Activated CD4-positive, CD25-positive, alpha-beta regulatory T cell treated with anti-CD3 and anti-CD28 coated beads, Interleukin-2, amount 50 U/mL, for 72 hours (primary cell): Measurements from ENCODE around the gene GCC1.
A peak's percentile ranks its signal among the peaks of the same experiment; 100 is the strongest.
"Not testable (repeated sequence)": the region's sequence is repeated elsewhere in the genome, so short reads cannot be mapped to it uniquely, and the experiment has no call there.

Experiments
- DNase-seq: peaks from one replicate; pipeline ENCODE4 v3.0.0; 2021

GCC1 gene

DNA sequence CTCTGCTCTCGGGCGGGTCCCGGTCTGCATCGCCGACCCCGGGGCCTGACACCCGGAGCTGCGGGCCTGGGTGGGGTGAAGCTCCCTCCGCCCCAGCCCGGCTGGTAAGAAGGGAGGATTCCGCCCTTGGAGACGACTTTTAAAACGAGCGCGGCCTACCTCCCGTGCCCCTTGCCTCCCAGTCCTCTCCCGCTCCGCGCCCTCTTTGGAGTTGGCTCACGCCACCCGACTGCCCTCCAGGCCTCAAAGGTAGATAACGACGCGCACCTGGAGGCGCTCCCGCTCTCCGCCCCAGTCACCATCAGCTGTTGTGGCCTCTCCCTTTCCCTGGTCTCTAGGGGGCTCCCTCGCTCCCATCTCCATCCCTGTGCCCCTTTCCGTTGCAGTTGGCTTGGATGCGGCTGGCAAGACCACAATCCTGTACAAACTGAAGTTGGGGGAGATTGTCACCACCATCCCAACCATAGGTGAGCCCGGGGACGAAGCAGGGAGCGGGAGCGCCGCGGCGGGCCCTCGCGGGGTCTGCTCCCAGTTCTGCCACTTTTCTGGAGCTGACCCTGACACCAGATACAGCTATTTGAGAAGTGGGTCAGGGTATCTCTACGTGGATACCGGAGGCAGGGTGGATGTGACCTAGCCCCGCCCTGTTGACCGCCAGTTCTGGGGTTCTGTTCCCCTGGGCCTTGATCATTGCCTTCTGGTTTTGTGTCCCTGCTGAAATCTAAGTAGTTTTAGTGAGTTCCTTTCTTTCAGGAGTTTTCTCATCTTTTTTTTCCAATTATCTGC lies 3.5 kb upstream of the GCC1 start:
- no peak for DNase-seq

DNA sequence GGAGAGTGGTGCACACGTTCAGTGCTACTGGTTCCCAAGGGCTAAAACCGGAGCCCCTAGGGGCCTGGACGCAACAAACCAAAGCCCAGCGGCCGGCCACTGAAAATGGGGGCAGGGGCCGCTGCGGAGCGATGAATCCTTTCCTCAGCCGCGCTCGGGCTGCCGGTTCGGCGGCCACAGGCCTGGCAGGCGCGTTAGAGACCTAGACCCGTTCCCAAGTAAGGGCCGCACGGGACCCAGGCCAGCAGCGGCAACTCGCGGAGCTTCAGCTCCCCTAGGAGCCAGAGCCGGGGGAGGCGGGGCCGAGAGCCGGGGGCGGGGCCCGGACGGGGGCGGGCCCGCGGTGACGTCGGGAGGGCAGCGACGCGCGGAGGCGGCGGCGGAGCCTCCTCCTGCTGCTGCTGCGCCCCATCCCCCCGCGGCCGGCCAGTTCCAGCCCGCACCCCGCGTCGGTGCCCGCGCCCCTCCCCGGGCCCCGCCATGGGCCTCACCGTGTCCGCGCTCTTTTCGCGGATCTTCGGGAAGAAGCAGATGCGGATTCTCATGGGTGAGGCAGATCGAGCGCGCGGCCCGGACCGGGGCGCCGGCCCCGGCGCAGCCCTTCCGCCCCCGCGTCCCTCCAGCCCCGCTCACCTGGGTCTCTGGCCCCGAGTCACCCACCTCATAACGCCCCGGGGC lies 2.8 kb upstream of the GCC1 start, which contains the start of gene ARF5:
Gene ARF5, plus strand, starts transcription at position 393 of the 678 bp plus-strand sequence. Its CDS starts 88 bp downstream, at position 481.
- DNase-seq = peak; percentile 90

DNA sequence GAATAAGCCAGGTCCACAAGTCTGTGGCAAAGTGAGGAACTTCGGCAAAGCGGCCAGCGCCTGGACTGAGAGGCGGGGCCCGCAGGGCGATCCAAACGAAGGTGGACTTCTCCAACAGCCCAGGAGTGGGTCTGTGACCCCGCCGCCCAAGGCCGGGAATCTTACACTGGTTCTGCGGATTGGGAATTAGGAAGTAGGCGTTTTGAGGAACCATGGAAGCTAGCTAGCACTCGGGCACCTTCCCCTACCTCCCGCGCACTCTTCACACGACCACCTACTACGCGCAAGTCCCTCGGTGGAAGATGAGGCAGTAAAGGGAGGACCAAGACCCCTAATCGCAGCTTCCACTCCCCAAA lies 2.2 kb upstream of the GCC1 start:
- no peak for DNase-seq

DNA sequence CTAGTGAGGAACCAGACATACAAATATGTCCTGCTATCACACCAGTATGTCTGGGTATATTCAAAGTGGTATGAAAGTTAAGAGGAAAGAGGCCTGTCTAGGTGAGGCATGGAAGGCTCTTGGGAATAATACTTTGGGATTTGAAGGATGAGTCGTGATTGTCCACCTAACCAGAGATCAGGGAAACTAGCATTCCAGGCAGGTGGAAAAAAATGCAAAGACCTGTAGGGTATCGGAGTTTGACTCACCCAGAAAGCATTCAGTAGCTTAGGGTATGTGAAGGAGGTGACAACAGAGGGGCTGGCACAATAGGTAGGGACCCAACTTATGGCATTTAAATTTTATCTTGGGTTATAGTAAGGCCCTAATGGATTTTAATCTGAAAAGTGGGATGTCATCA lies 950 bp upstream of the GCC1 start:
- no peak for DNase-seq

DNA sequence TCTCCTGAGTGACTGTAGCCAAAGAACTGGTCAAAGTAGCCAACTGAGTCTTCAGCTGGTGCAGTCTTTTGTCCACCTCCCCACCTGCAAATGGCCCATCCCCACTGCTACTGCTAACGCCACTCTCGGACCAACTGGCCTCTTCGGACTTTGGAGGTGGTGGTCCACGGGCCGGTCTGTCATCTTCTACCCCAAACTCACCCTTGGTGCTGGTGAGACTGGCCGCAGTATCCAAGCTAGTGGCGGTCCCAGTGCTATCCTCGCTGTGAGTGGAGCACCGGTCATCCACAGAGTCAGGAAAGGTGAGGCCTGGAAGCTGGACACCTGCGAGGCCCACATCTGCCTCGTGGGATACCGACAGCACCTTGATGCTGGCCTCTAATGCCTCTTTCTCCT lies 750 bp downstream of the GCC1 start:
- DNase-seq = no peak

DNA sequence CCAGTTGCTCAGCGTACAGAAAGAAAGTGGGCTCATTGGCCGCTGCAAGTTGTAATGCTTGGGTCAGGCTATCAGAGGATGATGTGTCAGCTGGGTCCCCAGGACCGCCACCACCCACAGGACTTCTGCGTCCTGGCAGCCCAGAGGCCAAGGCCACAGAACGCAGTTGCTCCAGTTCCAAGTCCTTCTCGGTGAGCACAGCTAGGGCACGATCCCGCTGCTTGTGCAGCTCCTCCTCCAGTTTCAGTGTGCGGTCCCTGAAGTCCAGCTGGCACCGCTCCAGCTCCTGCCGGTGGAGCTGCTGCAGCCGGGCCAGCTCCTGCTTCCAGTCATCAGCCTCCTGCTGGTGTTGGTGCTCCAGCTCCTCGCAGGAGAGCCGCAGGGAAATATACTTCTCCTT lies 3.0 kb downstream of the GCC1 start:
- no peak for DNase-seq

DNA sequence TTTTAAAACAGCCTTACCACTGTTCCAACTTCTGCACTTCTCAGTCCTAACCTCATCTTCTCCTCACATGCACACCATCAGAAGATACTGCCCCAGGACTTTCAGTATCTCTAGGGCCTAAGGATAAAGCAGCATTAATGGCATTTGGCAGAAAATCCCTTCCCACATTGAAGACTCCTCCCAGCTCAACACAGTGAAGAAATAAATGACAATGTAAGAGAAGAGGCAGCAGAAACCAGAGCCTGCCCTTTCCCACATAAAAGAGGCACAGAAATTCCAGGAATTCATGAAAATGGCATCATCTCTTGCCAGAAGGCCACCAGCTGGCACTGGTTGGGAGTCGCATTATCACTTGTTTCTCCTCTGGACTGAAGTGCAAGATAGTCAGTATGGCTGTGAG lies 3.7 kb downstream of the GCC1 start:
- no peak for DNase-seq

DNA sequence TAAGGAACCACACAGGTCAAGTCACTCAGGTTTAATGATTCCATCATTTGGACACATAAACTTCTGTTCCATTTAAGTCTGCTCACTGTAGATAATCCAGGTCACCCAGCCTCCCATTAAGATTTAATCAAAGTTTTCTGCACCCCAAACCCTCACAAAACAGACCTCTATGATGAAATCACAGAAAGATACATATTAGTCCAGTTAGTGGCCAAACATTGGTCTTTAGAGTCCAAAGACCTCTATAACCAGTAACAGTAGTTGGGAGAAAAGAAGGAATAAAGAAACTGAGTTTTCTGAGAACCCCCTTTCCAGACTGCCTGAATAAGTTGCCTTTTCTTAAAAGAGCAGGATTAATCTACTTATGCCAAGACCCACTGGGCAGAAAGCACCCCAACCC lies 4.8 kb downstream of the GCC1 start:
- DNase-seq = no peak

DNA sequence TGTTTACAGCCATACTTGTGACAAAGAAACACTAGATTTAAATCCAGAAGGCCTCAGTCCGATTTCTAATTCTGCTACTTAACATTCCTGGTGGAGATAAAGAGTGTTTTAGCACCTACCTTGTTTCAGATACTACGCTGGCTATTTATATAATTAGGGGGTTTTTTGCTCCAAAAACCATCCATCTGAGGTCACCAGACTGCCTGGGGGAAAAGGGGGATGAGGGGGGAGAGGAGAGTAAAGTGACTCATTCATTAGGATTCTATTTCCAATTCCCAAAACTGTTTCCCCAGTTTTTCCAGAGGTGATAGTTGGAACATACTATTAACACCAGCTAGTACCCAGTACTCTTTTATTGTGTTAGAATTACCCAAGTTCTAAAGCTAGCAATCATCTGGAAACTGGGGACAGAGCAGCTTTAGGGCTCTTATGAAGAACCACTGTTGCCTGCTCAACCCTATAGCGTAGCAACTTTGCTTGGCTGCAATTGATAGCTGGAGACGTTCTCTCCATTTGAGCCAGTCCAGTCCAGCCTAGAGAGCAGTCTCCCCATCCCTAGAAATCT lies 6.6 kb downstream of the GCC1 start:
- DNase-seq = no peak

DNA sequence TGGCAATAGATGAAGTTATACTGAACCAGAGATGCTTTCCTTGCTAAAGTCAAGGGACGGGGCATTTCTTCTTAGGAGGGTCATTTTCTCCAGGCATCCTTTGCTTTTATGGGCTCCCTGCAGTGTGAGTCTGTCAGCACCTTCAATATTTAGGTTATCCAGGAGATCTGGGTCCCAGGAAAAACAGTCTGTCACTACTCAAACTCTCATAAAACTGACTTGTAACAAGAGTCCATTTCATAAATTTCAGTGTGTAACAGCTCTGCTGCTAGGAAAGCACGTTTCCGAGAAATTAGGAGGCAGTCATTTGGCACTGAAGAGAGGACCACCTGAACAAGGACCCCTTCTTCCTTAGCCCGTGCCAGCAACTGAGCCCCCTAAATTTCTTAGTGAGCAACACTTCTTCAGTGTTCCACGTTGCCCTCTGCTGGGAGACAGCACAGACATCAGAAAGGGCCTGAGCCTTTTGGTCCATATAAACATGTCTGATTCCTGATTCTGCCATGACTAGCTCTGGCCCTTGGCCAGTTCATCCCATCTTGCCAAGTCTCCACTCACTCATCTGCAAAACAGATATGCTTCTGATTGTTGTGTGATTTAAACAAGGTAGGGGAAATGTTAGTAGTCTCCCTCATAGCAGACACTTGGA lies 7.2 kb downstream of the GCC1 start:
- no peak for DNase-seq

DNA sequence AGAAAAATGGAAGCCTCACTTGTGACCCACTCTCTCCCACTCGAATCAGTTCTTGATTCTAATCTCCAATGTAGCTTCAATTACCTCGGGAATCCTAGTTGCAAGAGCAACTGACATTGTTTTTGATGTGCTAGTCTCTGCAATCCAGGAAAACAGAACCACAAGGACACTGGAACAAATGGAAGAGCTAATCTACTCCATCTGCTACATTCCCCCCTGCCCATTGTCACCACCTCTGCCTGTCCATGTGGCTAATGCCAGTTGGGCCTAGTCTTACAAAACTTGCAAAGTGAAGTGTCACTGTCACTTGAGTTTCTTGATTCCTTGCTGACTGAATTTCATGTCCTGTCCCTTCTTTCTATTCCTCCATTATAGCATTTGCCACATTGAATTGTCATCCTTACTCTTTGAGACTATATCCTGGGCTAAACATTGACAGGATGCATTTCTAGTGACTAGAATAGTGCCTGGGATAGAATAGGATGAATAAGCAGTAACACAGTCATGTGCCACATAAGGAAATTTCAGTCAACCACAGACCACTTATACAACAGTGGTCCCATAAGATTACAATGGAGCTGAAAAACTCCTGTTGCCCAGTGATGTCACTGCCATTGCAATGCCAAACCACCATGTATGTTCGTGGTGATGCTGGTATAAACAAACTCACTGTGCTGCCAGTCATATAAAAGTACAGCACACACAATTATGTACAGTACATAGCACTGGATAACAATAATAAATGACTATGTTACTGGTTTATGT lies 13.5 kb downstream of the GCC1 start:
- DNase-seq = no peak

DNA sequence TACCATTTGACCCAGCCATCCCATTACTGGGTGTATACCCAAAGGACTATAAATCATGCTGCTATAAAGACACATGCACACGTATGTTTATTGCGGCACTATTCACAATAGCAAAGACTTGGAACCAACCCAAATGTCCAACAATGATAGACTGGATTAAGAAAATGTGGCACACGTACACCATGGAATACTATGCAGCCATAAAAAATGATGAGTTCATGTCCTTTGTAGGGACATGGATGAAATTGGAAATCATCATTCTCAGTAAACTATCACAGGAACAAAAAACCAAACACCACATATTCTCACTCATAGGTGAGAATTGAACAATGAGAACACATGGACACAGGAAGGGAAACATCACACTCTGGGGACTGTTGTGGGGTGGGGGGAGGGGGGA lies 17.4 kb downstream of the GCC1 start:
- not testable (repeated sequence) for DNase-seq

DNA sequence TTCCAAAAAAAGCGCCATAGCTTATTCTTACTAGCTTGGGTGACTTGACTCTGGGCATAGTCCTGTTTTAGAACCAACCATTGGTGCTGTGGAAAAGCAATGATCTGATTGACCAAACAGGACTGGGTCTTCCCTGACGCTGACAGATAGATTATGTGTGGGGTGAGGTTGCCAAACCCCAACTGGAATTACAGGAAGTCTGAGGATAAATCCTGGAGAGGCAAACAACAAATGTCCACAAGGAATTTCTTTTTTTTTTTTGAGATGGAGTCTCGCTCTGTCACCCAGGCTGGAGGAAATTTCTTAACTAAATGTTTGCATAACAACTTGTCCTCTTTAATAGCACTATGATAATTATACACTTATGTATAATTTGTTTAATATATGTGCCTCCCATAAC lies 19.2 kb downstream of the GCC1 start:
- DNase-seq = no peak

DNA sequence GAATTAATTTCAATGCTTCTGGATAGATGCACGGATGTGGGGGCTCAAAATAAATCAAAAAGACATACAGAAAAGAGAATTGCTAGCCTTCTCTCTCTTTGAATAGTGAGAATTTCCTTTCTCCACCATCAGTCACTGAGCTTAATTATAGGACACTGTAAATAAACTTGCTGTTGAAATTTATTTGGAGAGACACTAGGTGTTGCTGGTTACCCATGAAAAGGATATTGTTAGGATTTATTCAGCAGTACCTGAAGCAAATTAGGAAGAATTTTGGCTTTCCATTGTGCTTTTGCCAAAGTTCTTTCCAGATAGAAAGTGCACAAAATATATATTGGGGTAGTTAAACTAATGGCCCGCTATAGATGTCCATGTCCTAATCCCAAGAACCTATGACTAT lies 27.6 kb downstream of the GCC1 start:
- DNase-seq = no peak

DNA sequence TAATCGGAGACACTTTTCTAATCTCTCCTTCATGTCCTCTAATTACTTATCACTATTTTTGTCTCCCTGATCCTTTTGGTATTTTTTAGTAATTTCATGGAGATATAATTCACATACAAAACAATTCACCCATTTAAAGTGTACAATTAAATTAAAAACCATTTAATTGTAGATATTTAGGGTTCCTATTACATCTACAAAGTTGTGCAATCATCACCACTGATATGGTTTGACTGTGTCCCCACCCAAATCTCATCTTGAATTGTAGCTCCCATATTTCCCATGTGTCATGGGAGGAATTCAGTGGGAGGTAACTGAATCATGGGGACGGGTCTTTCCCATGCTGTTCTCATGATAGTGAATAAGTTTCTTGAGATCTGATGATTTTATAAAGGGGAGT lies 29.0 kb downstream of the GCC1 start:
- DNase-seq = no peak

DNA sequence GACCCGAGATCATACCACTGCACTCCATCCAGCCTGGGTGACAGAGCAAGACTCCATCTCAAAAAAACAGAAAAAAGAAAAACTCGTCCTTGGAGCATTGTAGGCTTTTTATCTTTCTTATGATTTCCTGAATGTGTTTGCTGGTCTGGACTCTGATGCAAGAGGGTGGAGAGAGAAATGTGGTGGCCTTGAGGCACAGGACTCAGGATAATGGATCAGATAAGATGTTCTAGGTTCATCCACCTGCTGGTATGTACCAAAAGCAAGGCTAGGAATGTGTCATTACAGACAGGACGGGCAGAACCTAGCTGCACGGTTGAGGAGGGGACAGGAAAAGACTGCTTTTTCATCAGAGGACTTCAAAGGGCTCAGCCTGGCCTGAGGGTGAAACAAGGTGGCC lies 33.5 kb downstream of the GCC1 start:
- no peak for DNase-seq

DNA sequence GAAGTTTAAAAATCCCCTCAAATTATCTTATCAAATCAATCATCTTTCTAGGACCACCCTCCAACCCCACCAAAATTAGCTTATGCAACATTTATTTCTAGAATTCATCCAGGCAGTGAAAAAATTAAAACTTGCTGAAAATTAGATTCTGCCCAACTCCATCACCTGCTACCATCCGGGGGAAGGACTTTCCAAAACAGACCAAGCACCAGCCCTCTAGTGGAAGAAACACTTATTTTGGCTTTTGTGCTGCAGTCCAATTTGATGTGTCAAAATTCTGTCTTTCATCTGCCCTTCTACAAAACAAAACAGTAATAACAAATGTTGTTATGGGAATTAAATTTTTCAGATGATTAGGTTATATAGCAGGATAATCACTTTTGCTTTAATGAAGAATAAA lies 35.1 kb downstream of the GCC1 start:
- DNase-seq = no peak

DNA sequence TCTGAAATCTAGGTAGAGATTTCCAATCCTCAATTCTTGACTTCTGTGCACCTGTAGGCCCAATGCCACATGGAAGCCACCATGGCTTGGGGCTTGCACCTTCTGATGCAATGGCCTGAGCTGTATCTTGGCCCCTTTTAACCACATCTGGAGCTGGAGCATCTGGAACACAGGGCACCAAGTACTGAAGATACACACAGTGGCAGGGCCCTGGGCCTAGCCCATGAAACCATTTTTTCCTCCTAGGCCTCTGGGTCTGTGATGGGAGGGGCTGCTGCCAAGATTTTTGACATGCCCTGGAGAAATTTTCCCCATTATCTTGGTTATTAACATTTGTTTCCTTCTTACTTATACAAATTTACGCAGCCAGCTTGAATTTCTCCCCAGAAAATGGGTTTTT lies 39.1 kb downstream of the GCC1 start:
- DNase-seq = no peak

DNA sequence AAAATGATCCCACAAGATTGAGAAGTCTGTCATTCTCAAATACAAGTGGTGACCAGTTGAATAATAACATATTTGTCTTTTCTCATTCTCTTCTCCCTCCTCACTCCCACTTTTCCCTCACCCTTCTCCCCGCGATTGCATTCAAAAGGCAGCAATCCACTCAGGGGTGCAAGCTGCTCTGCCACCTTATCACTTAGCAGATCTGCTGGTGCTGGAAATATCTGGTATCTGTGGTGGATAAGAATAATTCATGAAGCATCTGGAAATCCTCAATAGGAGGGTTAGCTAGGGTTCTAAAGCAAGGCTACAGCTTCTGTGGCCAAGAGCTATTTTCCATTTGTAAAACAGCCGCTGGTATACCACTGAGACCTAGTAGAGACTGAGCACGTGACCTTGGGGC lies 43.8 kb downstream of the GCC1 start:
- no peak for DNase-seq

DNA sequence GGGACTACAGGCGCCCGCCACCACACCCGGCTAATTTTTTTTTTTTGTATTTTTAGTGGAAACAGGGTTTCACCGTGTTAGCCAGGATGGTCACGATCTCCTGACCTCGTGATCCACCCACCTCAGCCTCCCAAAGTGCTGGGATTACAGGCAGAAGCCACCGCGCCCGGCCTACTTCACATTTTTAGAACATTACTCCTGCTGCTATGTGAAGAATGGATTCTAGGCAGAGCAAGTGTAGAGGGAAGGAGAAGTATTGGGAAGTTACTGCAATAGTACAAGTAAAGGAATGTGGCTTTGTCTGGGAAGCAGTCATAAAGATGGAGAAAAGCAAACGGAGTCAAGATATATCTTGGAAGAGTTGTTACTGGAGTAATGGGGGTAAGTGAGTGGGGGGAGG lies 44.9 kb downstream of the GCC1 start:
- not testable (repeated sequence) for DNase-seq

DNA sequence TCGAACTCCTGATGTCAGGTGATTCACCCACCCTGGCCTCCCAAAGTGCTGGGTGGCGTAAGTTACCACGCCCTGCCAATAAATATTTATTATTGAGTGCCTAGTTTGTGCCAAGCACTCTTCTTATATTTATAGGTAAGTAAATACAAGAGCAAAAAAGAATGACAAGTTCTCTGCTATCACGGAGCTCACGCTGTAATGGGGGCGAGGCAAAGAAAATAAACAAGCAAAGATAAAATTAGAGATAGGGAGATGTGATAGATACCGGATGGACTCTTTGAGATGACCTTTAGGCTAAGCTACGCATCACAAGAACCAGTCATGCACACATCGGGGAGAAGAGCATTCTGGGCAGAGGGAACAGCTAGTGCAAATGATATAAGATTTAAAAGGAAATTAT lies 46.3 kb downstream of the GCC1 start:
- DNase-seq = no peak

DNA sequence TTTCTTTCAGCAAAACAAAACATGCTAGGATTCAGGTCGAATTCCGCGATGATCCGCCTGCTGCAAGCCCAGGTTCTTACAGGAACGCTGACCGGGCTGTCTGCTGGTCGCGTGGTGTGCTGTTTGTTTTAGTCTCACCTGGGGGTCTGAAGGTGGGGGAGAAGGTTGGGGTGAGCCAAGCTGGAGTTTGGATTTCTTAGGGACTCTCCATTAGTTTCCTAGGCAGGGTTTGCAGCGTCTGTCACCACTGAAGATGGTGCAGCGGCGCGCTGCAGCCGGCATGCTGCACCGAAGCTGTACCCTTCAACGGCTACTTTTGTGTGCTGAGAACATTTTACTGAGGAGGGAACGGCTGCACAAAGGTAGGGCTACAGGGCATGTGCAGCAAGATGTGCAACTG lies 48.7 kb downstream of the GCC1 start:
- no peak for DNase-seq

DNA sequence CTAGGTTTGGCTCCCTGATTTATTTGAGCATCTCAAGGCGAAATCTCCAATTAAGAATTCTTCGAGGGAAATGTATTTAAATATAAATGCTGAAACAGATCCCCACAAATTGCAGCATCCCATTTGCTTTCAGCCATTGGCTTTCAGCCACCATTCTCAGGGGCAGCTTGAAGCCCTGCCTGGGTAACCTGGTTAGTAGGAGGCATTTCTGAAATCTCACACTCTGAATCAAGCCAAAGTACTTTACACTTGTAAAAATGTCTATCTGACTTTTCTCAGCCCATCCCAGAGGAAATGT lies 49.1 kb downstream of the GCC1 start:
- DNase-seq = no peak
